Nephron progenitor cell (in vitro differentiated cells): Measurements from ENCODE around the gene NR2F1-AS1.

Experiments
- DNase-seq: peaks from one replicate; pipeline ENCODE4 v3.0.0; 2021
- H3K27ac Mint-ChIP-seq: 2 replicates; pipeline ENCODE4 v1.8.0; 2021; ENCODE audit warnings: mild to moderate bottlenecking, moderate library complexity, mixed read lengths
- H3K27me3 Mint-ChIP-seq: 2 replicates; pipeline ENCODE4 v1.8.0; 2021; ENCODE audit warnings: mild to moderate bottlenecking, low read depth, mixed read lengths; ENCODE audit not compliant: poor library complexity
- H3K36me3 Mint-ChIP-seq: 2 replicates; pipeline ENCODE4 v1.8.0; 2021; ENCODE audit warnings: low read depth, mixed read lengths
- H3K4me1 Mint-ChIP-seq: 2 replicates; pipeline ENCODE4 v1.8.0; 2021; ENCODE audit warnings: mixed read lengths
- H3K4me3 Mint-ChIP-seq: 2 replicates; pipeline ENCODE4 v1.8.0; 2021; ENCODE audit warnings: mild to moderate bottlenecking, moderate library complexity, mixed read lengths
- H3K9me3 Mint-ChIP-seq: 2 replicates; pipeline ENCODE4 v1.8.0; 2021; ENCODE audit warnings: mild to moderate bottlenecking, moderate library complexity, mixed read lengths
- TF ChIP-seq, protein P1 (sequence below): fragments of 200-600 bp; sonication (generic); IDR thresholded peaks from 2 replicates; pipeline ENCODE4 v1.5.0; 2021; ENCODE audit warnings: antibody characterized with exemption

The NR2F1-AS1 gene

DNA sequence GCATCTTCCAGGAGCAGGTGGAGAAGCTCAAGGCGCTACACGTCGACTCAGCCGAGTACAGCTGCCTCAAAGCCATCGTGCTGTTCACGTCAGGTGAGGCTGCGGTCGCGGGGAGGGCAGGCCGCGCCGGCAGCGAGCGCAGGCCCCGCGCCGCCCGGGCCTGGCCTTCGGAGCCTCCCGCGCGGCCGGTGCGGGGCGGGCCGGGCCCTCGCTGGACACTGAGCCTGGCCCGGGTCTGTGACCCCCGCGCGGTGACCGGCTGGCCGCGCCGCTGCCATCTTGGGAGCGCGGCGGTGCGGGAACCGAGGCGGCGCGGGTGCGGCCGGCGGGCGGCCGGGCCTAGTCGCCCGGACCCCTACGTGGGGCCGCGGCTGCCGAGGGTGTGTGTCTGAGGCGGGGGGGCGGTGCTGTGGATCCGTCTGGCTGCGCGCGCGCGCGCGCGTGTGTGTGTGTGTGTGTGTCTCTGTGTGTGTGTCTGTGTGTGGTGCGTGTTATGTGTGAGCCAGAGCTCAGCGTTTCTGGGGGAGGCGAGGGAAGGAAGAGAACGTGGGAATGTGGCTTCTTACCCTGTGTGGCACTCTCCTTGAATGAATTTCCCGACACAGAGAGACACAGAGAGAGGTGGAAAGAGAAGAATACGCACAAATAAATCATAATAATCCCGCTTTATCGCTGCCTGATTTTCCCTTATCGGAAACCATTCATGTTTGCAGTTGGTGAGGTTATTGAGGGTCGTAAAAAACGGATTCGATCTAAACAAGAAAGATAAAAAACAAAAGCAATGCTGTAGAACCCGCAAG is 7.5 kb upstream of the NR2F1-AS1 start:
- peaks cover 34% of the 10 kb centered on the region for H3K27me3 Mint-ChIP-seq
- TF ChIP-seq, protein P1, sequence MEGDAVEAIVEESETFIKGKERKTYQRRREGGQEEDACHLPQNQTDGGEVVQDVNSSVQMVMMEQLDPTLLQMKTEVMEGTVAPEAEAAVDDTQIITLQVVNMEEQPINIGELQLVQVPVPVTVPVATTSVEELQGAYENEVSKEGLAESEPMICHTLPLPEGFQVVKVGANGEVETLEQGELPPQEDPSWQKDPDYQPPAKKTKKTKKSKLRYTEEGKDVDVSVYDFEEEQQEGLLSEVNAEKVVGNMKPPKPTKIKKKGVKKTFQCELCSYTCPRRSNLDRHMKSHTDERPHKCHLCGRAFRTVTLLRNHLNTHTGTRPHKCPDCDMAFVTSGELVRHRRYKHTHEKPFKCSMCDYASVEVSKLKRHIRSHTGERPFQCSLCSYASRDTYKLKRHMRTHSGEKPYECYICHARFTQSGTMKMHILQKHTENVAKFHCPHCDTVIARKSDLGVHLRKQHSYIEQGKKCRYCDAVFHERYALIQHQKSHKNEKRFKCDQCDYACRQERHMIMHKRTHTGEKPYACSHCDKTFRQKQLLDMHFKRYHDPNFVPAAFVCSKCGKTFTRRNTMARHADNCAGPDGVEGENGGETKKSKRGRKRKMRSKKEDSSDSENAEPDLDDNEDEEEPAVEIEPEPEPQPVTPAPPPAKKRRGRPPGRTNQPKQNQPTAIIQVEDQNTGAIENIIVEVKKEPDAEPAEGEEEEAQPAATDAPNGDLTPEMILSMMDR, result no peak

DNA sequence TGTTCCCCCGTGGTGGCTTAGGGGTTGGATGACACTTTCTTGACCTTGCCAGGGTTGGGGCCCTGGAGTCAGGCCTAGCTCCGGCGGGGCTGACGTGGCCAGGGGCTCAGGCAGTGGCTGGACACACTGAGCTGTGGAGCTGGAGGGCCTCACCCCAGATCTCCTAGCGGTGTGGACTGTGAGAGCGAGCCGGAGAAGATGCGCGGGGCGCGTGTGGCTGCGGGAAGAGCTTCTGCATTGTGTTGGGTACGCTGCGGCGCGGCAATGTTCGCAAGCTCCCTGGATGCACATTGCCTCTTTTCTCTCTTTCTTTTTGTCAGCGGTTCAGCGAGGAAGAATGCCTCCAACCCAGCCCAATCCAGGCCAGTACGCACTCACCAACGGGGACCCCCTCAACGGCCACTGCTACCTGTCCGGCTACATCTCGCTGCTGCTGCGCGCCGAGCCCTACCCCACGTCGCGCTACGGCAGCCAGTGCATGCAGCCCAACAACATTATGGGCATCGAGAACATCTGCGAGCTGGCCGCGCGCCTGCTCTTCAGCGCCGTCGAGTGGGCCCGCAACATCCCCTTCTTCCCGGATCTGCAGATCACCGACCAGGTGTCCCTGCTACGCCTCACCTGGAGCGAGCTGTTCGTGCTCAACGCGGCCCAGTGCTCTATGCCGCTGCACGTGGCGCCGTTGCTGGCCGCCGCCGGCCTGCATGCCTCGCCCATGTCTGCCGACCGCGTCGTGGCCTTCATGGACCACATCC is 6.8 kb upstream of the NR2F1-AS1 start:
- Mint-ChIP-seq H3K9me3 (peaks cover 5% of the 10 kb centered on the region), H3K27ac (no peak overlapping the region), H3K36me3 (peaks cover 72% of the 10 kb centered on the region), H3K4me1 (peaks cover 59% of the 10 kb centered on the region), H3K4me3 (peak overlapping the region; percentile 94), H3K27me3 (peaks cover 34% of the 10 kb centered on the region)
- no peak for DNase-seq
- TF ChIP-seq, protein P1, result no peak

More for the DNA sequence above, 7.5 kb upstream of the NR2F1-AS1 start:
- peak; percentile 56 for DNase-seq
- Mint-ChIP-seq H3K36me3 (peaks cover 79% of the 10 kb centered on the region), H3K4me3 (peak overlapping the region; percentile 98), H3K27ac (peak overlapping the region; percentile 97), H3K9me3 (peaks cover 5% of the 10 kb centered on the region), H3K4me1 (peaks cover 66% of the 10 kb centered on the region)

DNA sequence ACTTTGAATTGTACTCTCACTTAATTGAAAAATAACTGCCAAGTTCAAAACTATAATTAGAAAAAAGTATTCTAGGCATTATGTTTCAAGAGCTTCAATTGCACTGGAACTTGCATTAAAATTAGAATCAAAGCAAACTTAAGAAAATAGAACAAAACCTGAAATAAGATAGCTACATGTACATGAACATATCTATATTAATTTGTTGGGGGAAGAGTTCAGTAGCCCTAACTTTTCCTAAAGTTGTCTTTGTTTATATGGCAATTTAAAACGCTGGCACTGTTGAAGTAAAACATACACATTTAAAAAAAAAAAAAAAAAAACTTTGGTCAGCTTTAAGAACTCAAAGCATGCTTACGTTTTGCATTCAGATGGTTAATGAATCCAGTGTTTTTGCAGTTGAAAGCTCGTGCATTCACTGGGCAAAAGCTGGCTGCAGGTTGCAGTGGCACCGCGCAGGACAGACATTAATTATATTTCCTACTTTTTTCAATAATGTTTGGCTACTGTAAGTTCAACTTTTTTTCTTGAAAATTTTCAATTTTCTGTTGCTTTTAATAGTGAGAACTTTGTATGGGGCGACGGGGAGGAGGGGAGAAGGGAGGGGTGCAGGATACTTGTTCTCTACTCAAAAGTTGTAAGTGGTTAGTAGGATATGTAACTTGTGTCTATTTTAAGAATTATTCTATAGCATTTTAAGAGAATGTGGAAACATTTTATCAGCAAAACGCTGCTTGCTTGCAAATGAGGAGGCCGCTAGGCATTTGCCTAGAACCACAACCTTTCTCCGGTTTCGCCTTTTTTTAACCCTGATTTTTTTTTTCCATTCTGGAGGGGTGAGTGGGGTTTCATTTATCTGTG is 5.9 kb upstream of the NR2F1-AS1 start:
- H3K27me3 Mint-ChIP-seq, result peaks cover 34% of the 10 kb centered on the region
- H3K4me3 Mint-ChIP-seq, result peak overlapping the region; percentile 94
- H3K4me1 Mint-ChIP-seq, result peaks cover 51% of the 10 kb centered on the region
- peaks cover 63% of the 10 kb centered on the region for H3K36me3 Mint-ChIP-seq
- H3K9me3 Mint-ChIP-seq, result peaks cover 5% of the 10 kb centered on the region
- no peak for DNase-seq
- TF ChIP-seq, protein P1, result no peak
- no peak overlapping the region for H3K27ac Mint-ChIP-seq

- H3K36me3 Mint-ChIP-seq, result peaks cover 53% of the 10 kb centered on the region
- TF ChIP-seq, protein P1, result no peak
- peaks cover 5% of the 10 kb centered on the region for H3K9me3 Mint-ChIP-seq
- peak overlapping the region; percentile 94 for H3K4me3 Mint-ChIP-seq
- peaks cover 34% of the 10 kb centered on the region for H3K27me3 Mint-ChIP-seq
- H3K4me1 Mint-ChIP-seq, result peaks cover 40% of the 10 kb centered on the region
- peak; percentile 52 for DNase-seq
- H3K27ac Mint-ChIP-seq, result peak overlapping the region; percentile 99
Observed at GRCh38 chr5:93585767-93586385, 4.9 kb upstream of the NR2F1-AS1 start.

GRCh38 chr5:93585041-93585766 is 4.2 kb upstream of the NR2F1-AS1 start:
- Mint-ChIP-seq H3K36me3 (peaks cover 46% of the 10 kb centered on the region), H3K4me3 (peak overlapping the region; percentile 94), H3K9me3 (peaks cover 5% of the 10 kb centered on the region), H3K27ac (peak overlapping the region; percentile 99), H3K27me3 (peaks cover 32% of the 10 kb centered on the region), H3K4me1 (peaks cover 38% of the 10 kb centered on the region)
- TF ChIP-seq, protein P1, result no peak
- DNase-seq, result peak; percentile 48
